Calu3 (cell line): Measurements from ENCODE around the gene SLC25A21. TPM values are rescaled to one million over a fixed set of nuclear protein-coding genes. Genes with fewer than 3 reads are reported as not detected.

Source experiments
- BruUV-seq: library from RNA; stranded (reverse); fragments of 400-500 nt; replicated peaks from 2 replicates; lab custom pipeline; 2021; lab: Mats Ljungman, UMichigan
- CTCF ChIA-PET: fragments of 300-600 bp; sonication (Branson Sonifier 250); formaldehyde crosslinking; loops from one replicate; lab custom pipeline; 2022; ENCODE audit warnings: antibody characterized with exemption; lab: Charles Lee
- DNase-seq: peaks from one replicate; pipeline ENCODE4 v3.0.0; 2022
- H3K27ac Mint-ChIP-seq: one replicate; pipeline ENCODE4 v1.8.0; 2022; ENCODE audit warnings: mixed read lengths; ENCODE audit not compliant: unreplicated experiment
- H3K27me3 Mint-ChIP-seq: one replicate; pipeline ENCODE4 v1.8.0; 2022; ENCODE audit warnings: mixed read lengths; ENCODE audit not compliant: unreplicated experiment
- H3K36me3 Mint-ChIP-seq: one replicate; pipeline ENCODE4 v1.8.0; 2022; ENCODE audit warnings: mild to moderate bottlenecking, moderate library complexity, mixed read lengths; ENCODE audit not compliant: insufficient read depth, unreplicated experiment
- H3K4me1 Mint-ChIP-seq: one replicate; pipeline ENCODE4 v1.8.0; 2022; ENCODE audit warnings: mild to moderate bottlenecking, low read depth, mixed read lengths; ENCODE audit not compliant: unreplicated experiment
- H3K4me3 Mint-ChIP-seq: one replicate; pipeline ENCODE4 v1.8.0; 2022; ENCODE audit warnings: mild to moderate bottlenecking, low read depth, moderate library complexity, mixed read lengths; ENCODE audit not compliant: unreplicated experiment
- H3K9me3 Mint-ChIP-seq: one replicate; pipeline ENCODE4 v1.8.0; 2022; ENCODE audit warnings: low read depth, mixed read lengths; ENCODE audit not compliant: unreplicated experiment
- intact Hi-C: fragments of 100-400 bp; cut with micrococcal nuclease; formaldehyde crosslinking; loops from one replicate; pipeline ENCODE4 v1.10.0; 2022; ENCODE audit not compliant: unreplicated experiment
- microRNA-seq: library from miRNA; unstranded; fragments of <30 nt; microRNA quantifications from one replicate; pipeline ENCODE4 v1.2.0, GENCODE V29; 2022
- total RNA-seq: library from RNA; stranded (reverse); gene quantifications from 2 replicates; pipeline ENCODE4 v1.2.3, GENCODE V29; 2022
- TF ChIP-seq, protein P1 (sequence below): fragments of 200-600 bp; IDR thresholded peaks from one replicate; pipeline ENCODE4 v1.8.0; 2022; ENCODE audit warnings: antibody characterized with exemption; ENCODE audit not compliant: unreplicated experiment

SLC25A21 gene
- total RNA-seq, 1 experiment from 2014 or later, result 1.4 TPM

DNA sequence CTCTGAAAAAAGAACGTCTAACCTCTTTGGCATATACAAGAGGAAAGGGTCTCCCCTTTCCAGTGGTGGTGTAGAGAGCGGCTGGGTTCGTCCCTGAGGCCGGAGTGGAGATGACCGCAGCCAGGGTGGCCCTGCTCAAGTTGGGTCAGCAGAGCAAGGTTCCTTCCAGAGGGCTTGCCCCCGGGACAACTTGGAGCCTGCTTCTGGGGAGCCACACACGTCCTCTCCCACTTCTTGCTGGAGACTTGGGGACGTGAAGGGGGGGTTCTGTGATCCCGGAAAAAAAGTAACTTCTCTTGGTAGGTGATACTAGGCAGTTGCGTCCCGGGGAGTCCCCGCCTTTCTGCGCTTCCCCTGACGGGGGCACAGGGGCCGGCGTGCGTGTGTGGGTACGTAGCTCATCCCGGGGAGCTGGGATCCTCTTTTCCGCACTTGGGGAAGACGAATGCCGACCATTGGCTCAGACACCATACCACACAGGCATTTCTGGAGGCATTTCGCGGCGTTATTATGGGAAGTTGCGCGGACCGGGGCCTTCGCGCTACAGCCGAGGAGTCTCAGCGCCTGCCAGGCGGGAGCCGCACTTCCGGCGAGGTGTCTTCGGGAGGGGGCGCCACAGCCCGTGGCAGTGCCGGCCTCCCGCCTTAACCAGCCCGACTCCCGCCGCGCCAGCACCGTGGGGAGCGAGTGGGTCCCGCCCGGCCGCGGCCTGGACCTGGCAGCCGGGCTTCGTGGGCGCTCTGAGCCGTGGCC is 525.6 kb downstream of the SLC25A21 start:
- H3K4me1 Mint-ChIP-seq, result no peaks in the 10 kb centered on the region
- peaks cover 8% of the 10 kb centered on the region for H3K36me3 Mint-ChIP-seq
- peak overlapping the region; percentile 79 for H3K4me3 Mint-ChIP-seq
- no peaks in the 10 kb centered on the region for H3K9me3 Mint-ChIP-seq
- TF ChIP-seq, protein P1, sequence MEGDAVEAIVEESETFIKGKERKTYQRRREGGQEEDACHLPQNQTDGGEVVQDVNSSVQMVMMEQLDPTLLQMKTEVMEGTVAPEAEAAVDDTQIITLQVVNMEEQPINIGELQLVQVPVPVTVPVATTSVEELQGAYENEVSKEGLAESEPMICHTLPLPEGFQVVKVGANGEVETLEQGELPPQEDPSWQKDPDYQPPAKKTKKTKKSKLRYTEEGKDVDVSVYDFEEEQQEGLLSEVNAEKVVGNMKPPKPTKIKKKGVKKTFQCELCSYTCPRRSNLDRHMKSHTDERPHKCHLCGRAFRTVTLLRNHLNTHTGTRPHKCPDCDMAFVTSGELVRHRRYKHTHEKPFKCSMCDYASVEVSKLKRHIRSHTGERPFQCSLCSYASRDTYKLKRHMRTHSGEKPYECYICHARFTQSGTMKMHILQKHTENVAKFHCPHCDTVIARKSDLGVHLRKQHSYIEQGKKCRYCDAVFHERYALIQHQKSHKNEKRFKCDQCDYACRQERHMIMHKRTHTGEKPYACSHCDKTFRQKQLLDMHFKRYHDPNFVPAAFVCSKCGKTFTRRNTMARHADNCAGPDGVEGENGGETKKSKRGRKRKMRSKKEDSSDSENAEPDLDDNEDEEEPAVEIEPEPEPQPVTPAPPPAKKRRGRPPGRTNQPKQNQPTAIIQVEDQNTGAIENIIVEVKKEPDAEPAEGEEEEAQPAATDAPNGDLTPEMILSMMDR, result no peak
- no TSS peak for BruUV-seq
- H3K27me3 Mint-ChIP-seq, result peaks cover 47% of the 10 kb centered on the region
- CTCF ChIA-PET, result interaction anchor here (0.7 to 3.5 kb wide), 5 partner anchors 10 to 470 kb away, joined by 3 to 36 read pairs (median 8); no protein-coding TSS in a partner anchor
- H3K27ac Mint-ChIP-seq, result no peak overlapping the region
- peak; percentile 44 for DNase-seq
- intact Hi-C loops, result loop anchor here (5.0 kb wide), 2 partner anchors 475 to 490 kb away; no protein-coding TSS in a partner anchor

DNA sequence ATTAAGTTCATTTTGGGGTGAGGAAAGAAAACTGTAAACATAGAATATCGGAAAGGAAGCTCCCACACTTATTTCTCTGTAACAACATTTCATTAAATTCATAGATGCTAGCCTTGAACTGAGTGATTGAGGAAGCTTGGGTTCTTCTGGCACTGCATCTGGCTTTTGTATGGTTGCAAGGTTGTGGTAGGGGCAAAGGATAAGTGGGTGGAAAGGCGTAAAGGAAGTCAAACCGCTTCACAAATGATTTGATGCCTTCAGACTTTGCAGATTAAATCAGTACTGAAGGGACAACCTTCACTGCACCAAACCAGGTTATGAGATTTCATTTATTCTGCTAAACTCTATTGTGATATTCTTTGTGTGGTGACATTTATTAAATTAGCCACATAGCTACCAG is 538.8 kb downstream of the SLC25A21 start:
- Mint-ChIP-seq H3K4me1 (no peaks in the 10 kb centered on the region), H3K4me3 (no peak overlapping the region), H3K27me3 (peaks cover 22% of the 10 kb centered on the region), H3K9me3 (no peaks in the 10 kb centered on the region), H3K27ac (no peak overlapping the region), H3K36me3 (no peaks in the 10 kb centered on the region)
- DNase-seq, result no peak
- intact Hi-C loops, result no loop called here
- no TSS peak for BruUV-seq
- TF ChIP-seq, protein P1, result no peak
- CTCF ChIA-PET, result no interaction called here

Small RNAs within 50 kb of the gene (microRNA-seq; reads per million reads assigned to microRNA genes)
- gene MIR4503, result not detected

Other genes with a start within 250 kb of the SLC25A21 start
- gene MIPOL1, start 25.3 kb upstream of the SLC25A21 start, total RNA-seq, result 22.0 and 27.2 TPM in 2 replicates